Ascending aorta (tissue), 2 donors: ENCODE data around the gene LDLRAP1. TPM values are rescaled to one million over a fixed set of nuclear protein-coding genes. Genes with fewer than 3 reads are reported as not detected.
A peak's percentile ranks its signal among the peaks of the same experiment; 100 is the strongest.

Experiments used
- DNase-seq, 2 donors: peaks; one replicate each; pipeline ENCODE4 v3.0.0-alpha.2; 2019; ENCODE audit warnings: low spot score in 2 of 2
- H3K27ac ChIP-seq, 2 donors: fragments of 200-600 bp; sonication (generic); one replicate each; pipeline ENCODE4 v1.5.1; 2016 to 2017; ENCODE audit warnings: mild to moderate bottlenecking in 1 of 2
- H3K27me3 ChIP-seq: fragments of 200-600 bp; sonication (generic); one replicate; pipeline ENCODE4 v1.5.1; 2017
- H3K36me3 ChIP-seq, 2 donors: fragments of 200-600 bp; sonication (generic); one replicate each; pipeline ENCODE4 v1.5.1; 2016
- H3K4me1 ChIP-seq, 2 donors: fragments of 200-600 bp; sonication (generic); one replicate each; pipeline ENCODE4 v1.5.1; 2016 to 2017; ENCODE audit warnings: mild to moderate bottlenecking in 1 of 2
- H3K4me3 ChIP-seq, 2 donors: fragments of 200-600 bp; sonication (generic); one replicate each; pipeline ENCODE4 v1.5.1; 2016 to 2017; ENCODE audit warnings: mild to moderate bottlenecking in 1 of 2
- H3K9me3 ChIP-seq, 2 donors: fragments of 200-600 bp; sonication (generic); one replicate each; pipeline ENCODE4 v1.5.1; 2016
- intact Hi-C: fragments of 100-400 bp; cut with DNase I; formaldehyde crosslinking; loops from one replicate; pipeline ENCODE4 v1.15.1; 2023
- total RNA-seq: library from RNA; depleted of rRNA; stranded (reverse); fragments of >200 nt; gene quantifications from one replicate; pipeline ENCODE4 v1.1.0, GENCODE V29; 2016
- TF ChIP-seq, protein P1 (sequence below), 3 experiments: fragments of 200-600 bp in 2 of 3; fragments of 450-650 bp in 1 of 3; sonication (generic) in 2 of 3; IDR thresholded peaks; one replicate each; pipeline ENCODE4 v1.5.1; 2016 to 2019; ENCODE audit warnings: antibody characterized with exemption in 3 of 3, mild to moderate bottlenecking in 1 of 3, moderate library complexity in 1 of 3

Gene LDLRAP1
- total RNA-seq, 1 donor from 2014 or later = 75.4 TPM

DNA sequence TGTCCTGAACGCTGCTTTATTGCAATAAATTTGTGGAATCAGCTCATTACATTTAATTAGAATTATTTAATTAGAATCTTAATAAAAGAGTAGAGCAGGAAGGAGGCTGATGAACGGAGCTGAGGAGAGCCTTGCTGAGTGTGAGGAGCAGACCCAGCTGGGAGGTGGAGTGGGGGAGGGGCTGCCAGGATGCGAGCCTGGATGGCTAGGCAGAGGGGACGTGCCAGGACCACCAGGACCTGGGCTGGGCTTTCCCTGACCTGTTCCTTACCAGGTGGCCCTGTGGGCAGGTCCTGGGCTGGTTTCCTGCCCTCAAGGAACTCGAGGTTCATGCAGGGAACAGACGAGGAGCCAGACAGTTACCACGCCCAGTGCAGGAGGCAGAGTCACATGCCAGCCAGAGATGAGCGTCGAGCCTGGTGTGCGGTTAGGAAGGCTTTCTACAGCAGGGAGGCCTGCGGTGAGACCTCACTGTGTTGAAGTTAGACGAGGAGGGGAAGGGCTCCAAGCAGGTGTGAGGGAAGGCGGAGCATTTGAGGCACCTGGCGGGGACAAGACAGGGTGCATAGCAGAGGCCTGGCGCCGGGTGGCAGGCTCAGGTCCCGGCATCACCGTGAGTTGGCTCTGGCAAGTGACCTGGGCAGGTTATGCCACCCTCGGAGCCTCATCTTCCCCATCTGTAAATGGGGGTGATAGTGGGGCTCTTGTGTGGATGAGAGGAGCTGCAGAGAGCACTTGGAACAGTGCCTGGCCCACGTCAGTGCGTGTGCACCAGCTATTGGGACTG lies 33.9 kb downstream of the LDLRAP1 start:
- TF ChIP-seq, protein P1, sequence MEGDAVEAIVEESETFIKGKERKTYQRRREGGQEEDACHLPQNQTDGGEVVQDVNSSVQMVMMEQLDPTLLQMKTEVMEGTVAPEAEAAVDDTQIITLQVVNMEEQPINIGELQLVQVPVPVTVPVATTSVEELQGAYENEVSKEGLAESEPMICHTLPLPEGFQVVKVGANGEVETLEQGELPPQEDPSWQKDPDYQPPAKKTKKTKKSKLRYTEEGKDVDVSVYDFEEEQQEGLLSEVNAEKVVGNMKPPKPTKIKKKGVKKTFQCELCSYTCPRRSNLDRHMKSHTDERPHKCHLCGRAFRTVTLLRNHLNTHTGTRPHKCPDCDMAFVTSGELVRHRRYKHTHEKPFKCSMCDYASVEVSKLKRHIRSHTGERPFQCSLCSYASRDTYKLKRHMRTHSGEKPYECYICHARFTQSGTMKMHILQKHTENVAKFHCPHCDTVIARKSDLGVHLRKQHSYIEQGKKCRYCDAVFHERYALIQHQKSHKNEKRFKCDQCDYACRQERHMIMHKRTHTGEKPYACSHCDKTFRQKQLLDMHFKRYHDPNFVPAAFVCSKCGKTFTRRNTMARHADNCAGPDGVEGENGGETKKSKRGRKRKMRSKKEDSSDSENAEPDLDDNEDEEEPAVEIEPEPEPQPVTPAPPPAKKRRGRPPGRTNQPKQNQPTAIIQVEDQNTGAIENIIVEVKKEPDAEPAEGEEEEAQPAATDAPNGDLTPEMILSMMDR (IDR thresholded peaks at IDR 0.05) = no peak
- intact Hi-C loops = no loop called here
- Histone ChIP-seq H3K36me3 (no peaks in the 10 kb centered on the region), H3K27ac (no peak overlapping the region), H3K9me3 (no peaks in the 10 kb centered on the region), H3K27me3 (no peaks in the 10 kb centered on the region), H3K4me1 (peaks cover 0 to 31% of the 10 kb centered on the region in 2 donors), H3K4me3 (no peak overlapping the region)
- no peak for DNase-seq

- intact Hi-C loops = no loop called here
- H3K27me3 ChIP-seq = no peaks in the 10 kb centered on the region
- TF ChIP-seq, protein P1 (IDR thresholded peaks at IDR 0.05) = no peak
- no peak for DNase-seq
- H3K27ac ChIP-seq = peak overlapping the region; percentile 3 to 4
- no peaks in the 10 kb centered on the region for H3K9me3 ChIP-seq
- H3K4me3 ChIP-seq = no peak overlapping the region
- H3K36me3 ChIP-seq = no peaks in the 10 kb centered on the region
- peaks cover 0 to 21% of the 10 kb centered on the region in 2 donors for H3K4me1 ChIP-seq
These were observed 36.2 kb downstream of the LDLRAP1 start for GRCh38 chr1:25579292-25580252.

GRCh38 chr1:25580927-25581326 lies 37.5 kb downstream of the LDLRAP1 start:
- Histone ChIP-seq H3K36me3 (no peaks in the 10 kb centered on the region), H3K27me3 (no peaks in the 10 kb centered on the region), H3K4me1 (peaks cover 0 to 21% of the 10 kb centered on the region in 2 donors), H3K4me3 (no peak overlapping the region), H3K27ac (peak overlapping the region; percentile 3 to 14), H3K9me3 (no peaks in the 10 kb centered on the region)
- peak in 1 of 2 donors; percentile 52 for DNase-seq
- TF ChIP-seq, protein P1 (IDR thresholded peaks at IDR 0.05) = no peak
- intact Hi-C loops = no loop called here

DNA sequence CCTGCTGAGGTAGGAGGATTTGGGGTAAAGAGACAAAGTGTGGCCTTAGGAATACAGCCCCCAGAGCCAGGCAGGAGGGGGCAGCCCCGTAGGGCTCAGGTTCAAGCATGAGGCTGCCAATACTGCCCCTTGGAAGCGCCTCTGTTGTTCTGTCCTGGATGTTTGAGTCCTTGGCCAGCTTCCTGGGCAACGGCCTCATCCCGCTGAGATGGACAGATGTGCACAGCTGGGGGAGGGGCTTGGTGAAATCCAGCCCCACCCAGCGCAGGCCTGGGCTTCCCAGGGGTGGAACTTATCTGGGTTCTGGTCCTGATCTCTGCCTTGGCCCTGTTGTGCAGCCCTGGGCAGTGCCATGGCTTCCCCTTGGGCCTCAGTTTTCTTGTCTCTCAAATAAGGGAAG lies 38.4 kb downstream of the LDLRAP1 start:
- intact Hi-C loops = no loop called here
- TF ChIP-seq, protein P1 (IDR thresholded peaks at IDR 0.05) = no peak
- DNase-seq = peak in 1 of 2 donors; percentile 62
- H3K9me3 ChIP-seq = no peaks in the 10 kb centered on the region
- peaks cover 0 to 21% of the 10 kb centered on the region in 2 donors for H3K4me1 ChIP-seq
- H3K27me3 ChIP-seq = no peaks in the 10 kb centered on the region
- no peak overlapping the region for H3K4me3 ChIP-seq
- peak overlapping the region in 1 of 2 donors; percentile 3 for H3K27ac ChIP-seq
- no peaks in the 10 kb centered on the region for H3K36me3 ChIP-seq

DNA sequence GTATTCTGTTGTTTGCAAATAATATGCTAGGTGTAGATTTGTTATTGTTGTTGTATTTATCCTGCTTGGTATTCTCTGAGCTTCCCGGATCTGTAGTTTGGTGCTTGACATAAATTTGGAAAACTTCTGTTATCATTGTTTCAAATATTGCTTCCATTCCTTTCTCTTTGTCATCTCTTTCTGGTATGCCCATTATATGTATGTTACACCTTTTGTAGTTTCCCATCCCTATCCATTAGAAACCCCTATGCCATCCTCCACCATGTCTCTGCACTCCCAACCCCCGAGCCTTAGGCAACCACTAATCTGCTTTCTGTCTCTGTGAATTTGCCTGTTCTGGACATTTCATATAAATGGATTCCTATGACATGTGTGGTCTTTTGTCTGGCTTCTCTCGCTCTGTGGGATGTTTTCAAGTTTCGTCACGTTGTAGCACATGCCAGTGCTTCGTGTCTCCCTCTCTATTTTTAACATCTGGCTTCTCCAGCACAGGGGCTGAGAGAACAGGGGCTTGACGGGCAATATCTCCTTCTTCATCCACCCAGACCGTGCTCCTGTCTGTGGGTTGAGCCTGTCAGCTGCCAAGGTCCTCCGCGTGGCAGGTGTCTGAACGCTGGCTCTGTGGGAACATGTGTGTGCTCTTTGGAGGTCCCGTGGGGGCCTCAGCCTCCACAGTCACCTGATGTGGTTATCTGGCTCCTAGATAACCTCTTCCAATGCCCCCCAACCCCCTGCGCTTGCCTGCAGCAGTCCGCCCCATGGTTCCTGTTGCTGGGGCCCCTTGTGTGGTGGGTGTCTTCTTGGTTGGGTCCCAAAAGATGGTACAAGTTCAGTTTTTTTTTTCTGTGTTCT lies 40.3 kb downstream of the LDLRAP1 start:
- Histone ChIP-seq H3K4me1 (peaks cover 0 to 22% of the 10 kb centered on the region in 2 donors), H3K4me3 (no peak overlapping the region), H3K27me3 (no peaks in the 10 kb centered on the region), H3K27ac (no peak overlapping the region), H3K36me3 (no peaks in the 10 kb centered on the region), H3K9me3 (no peaks in the 10 kb centered on the region)
- no peak for DNase-seq
- TF ChIP-seq, protein P1 (IDR thresholded peaks at IDR 0.05) = no peak
- intact Hi-C loops = no loop called here
